Hepatocyte (in vitro differentiated cells): ENCODE data around the gene CEP85.

Experiments
- CTCF ChIP-seq: fragments of 200-600 bp; sonication (generic); IDR thresholded peaks from 2 replicates; pipeline ENCODE4 v1.5.1; 2016; ENCODE audit warnings: antibody characterized with exemption, mild to moderate bottlenecking; ENCODE audit not compliant: poor library complexity
- EZH2 ChIP-seq: fragments of 200-600 bp; sonication (generic); IDR thresholded peaks from 2 replicates; pipeline ENCODE4 v1.6.1; 2016; ENCODE audit warnings: antibody characterized with exemption, mild to moderate bottlenecking, borderline replicate concordance

GRCh38 chr1:26265405-26265804, 31.4 kb downstream of the CEP85 start:
- no peak for TF ChIP-seq CTCF
- TF ChIP-seq EZH2: no peak
